Measurements from ENCODE around the gene SLU7. TPM values are rescaled to one million over a fixed set of nuclear protein-coding genes. Genes with fewer than 3 reads are reported as not detected.

SLU7 gene
- total RNA-seq, 1 experiment from 2014 or later, result 75.3 TPM

GRCh38 chr5:160384681-160385080, 34.2 kb downstream of the SLU7 start:
- no peak overlapping the region for H3K27ac ChIP-seq
- no peak overlapping the region for H3K4me2 ChIP-seq
- DNase-seq, result no peak
- H2AFZ ChIP-seq, result no peak overlapping the region
- no peaks in the 10 kb centered on the region for H3K36me3 ChIP-seq (ENCODE audit: low read depth)
- H3K9me2 ChIP-seq (ENCODE audit: insufficient read depth), result no peaks in the 10 kb centered on the region
- H3K9me3 ChIP-seq (ENCODE audit: insufficient read depth, low read depth), result no peaks in the 10 kb centered on the region; the same call in 1 of the 2 replicates
- ChIA-PET POLR2A (ENCODE audit: unreplicated experiment) (no interaction called here), CTCF (no interaction called here)
- H4K20me1 ChIP-seq (ENCODE audit: insufficient read depth), result no peaks in the 10 kb centered on the region
- no peak overlapping the region for H3K4me3 ChIP-seq
- no peaks in the 10 kb centered on the region for H3K4me1 ChIP-seq (replicated peaks; ENCODE audit: insufficient read depth)
- no peaks in the 10 kb centered on the region for H3K79me2 ChIP-seq (ENCODE audit: low read depth)
- H3F3A ChIP-seq (ENCODE audit: insufficient read depth, low read depth), result no peaks in the 10 kb centered on the region
- BruUV-seq (replicated peaks), result no TSS peak
- intact Hi-C loops (cut with micrococcal nuclease; ENCODE audit: unreplicated experiment), result no loop called here
- TF ChIP-seq CTCF (conservative IDR thresholded peaks at IDR 0.05) (no peak), EZH2 (IDR thresholded peaks at IDR 0.05; ENCODE audit: low read depth) (no peak)
- H3K27me3 ChIP-seq (ENCODE audit: insufficient read depth, low read depth), result no peaks in the 10 kb centered on the region

- no peaks in the 10 kb centered on the region for H4K20me1 ChIP-seq (ENCODE audit: insufficient read depth)
- H2AFZ ChIP-seq, result no peak overlapping the region
- TF ChIP-seq CTCF (conservative IDR thresholded peaks at IDR 0.05) (no peak), EZH2 (IDR thresholded peaks at IDR 0.05; ENCODE audit: low read depth) (no peak)
- no peaks in the 10 kb centered on the region for H3K9me3 ChIP-seq (ENCODE audit: insufficient read depth, low read depth)
- H3K4me1 ChIP-seq (replicated peaks; ENCODE audit: insufficient read depth), result no peaks in the 10 kb centered on the region
- no peaks in the 10 kb centered on the region for H3K36me3 ChIP-seq (ENCODE audit: low read depth)
- DNase-seq, result no peak
- ChIA-PET POLR2A (ENCODE audit: unreplicated experiment) (no interaction called here), CTCF (no interaction called here)
- no peaks in the 10 kb centered on the region for H3K27me3 ChIP-seq (ENCODE audit: insufficient read depth, low read depth)
- intact Hi-C loops (cut with micrococcal nuclease; ENCODE audit: unreplicated experiment), result no loop called here
- no peaks in the 10 kb centered on the region for H3F3A ChIP-seq (ENCODE audit: insufficient read depth, low read depth)
- no peak overlapping the region for H3K27ac ChIP-seq
- BruUV-seq (replicated peaks), result no TSS peak
- no peaks in the 10 kb centered on the region for H3K79me2 ChIP-seq (ENCODE audit: low read depth)
- H3K4me3 ChIP-seq, result no peak overlapping the region
- no peak overlapping the region for H3K4me2 ChIP-seq
- no peaks in the 10 kb centered on the region for H3K9me2 ChIP-seq (ENCODE audit: insufficient read depth)
Measured at GRCh38 chr5:160382346-160382745, 36.5 kb downstream of the SLU7 start.

- POLR2A ChIA-PET (ENCODE audit: unreplicated experiment), result no interaction called here
- H2AFZ ChIP-seq, result no peak overlapping the region
- no peak for DNase-seq
Measured at GRCh38 chr5:160380041-160380440, 38.8 kb downstream of the SLU7 start.

More at GRCh38 chr5:160380041-160380440, 38.8 kb downstream of the SLU7 start:
- intact Hi-C loops (cut with micrococcal nuclease; ENCODE audit: unreplicated experiment), result no loop called here
- no peak for TF ChIP-seq CTCF (conservative IDR thresholded peaks at IDR 0.05)
- TF ChIP-seq EZH2 (IDR thresholded peaks at IDR 0.05; ENCODE audit: low read depth), result no peak
- H3K4me1 ChIP-seq (replicated peaks; ENCODE audit: insufficient read depth), result no peaks in the 10 kb centered on the region
- no peaks in the 10 kb centered on the region for H3K9me2 ChIP-seq (ENCODE audit: insufficient read depth)
- H4K20me1 ChIP-seq (ENCODE audit: insufficient read depth), result no peaks in the 10 kb centered on the region
- H3K27me3 ChIP-seq (ENCODE audit: insufficient read depth, low read depth), result peaks cover 10% of the 10 kb centered on the region; the same call in 1 of the 2 replicates
- no peaks in the 10 kb centered on the region for H3K79me2 ChIP-seq (ENCODE audit: low read depth)
- no peak overlapping the region for H3K27ac ChIP-seq
- CTCF ChIA-PET, result interaction anchor here (1.0 kb wide), 1 partner anchor 16 kb away, joined by 3 read pairs; no protein-coding TSS in a partner anchor
- no peaks in the 10 kb centered on the region for H3K36me3 ChIP-seq (ENCODE audit: low read depth)
- H3F3A ChIP-seq (ENCODE audit: insufficient read depth, low read depth), result no peaks in the 10 kb centered on the region
- H3K4me3 ChIP-seq, result no peak overlapping the region
- no peak overlapping the region for H3K4me2 ChIP-seq
- BruUV-seq (replicated peaks), result no TSS peak
- H3K9me3 ChIP-seq (ENCODE audit: insufficient read depth, low read depth), result no peaks in the 10 kb centered on the region

Measured in PC-9 (cell line).